ENCODE results near the gene RRM2.

Gene RRM2

GRCh38 chr2:10164601-10165000 is 42.1 kb downstream of the RRM2 start:
- TF ChIP-seq CTCF (IDR thresholded peaks at IDR 0.05; ENCODE audit: insufficient read depth, missing control alignments): no peak
- no peak for FAIRE-seq

DNA sequence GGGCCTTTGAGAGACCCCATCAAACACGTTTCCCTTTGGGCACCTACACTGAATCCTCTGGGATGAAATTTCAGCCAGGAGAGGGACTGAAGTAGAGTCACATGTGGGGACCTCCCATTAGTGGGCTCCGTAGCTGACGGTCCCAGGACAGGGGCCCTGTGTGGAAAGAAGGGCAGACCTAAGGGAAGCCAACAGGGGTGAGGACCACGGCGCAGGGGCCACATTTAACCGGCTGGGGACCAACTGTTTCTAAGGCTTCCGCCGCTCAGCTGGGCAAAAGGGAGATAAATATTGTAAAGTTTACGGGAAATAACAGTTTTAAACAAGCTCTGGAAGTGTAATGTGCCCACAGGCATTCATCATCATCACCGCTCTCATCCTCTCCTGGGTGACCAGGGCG is 42.7 kb downstream of the RRM2 start:
- FAIRE-seq (no peak), DNase-seq (ENCODE audit: insufficient read length, low spot score) (no peak)
- TF ChIP-seq CTCF (IDR thresholded peaks at IDR 0.05; ENCODE audit: insufficient read depth, missing control alignments): no peak

More at GRCh38 chr2:10164601-10165000, 42.1 kb downstream of the RRM2 start:
- DNase-seq (ENCODE audit: insufficient read length, low spot score): no peak

GRCh38 chr2:10165861-10166675 is 43.5 kb downstream of the RRM2 start:
- FAIRE-seq: no peak
- no peak for TF ChIP-seq CTCF (IDR thresholded peaks at IDR 0.05; ENCODE audit: insufficient read depth, missing control alignments)
- DNase-seq (ENCODE audit: insufficient read length, low spot score): no peak

- no peak for TF ChIP-seq CTCF (IDR thresholded peaks at IDR 0.05; ENCODE audit: insufficient read depth, missing control alignments)
- FAIRE-seq (no peak), DNase-seq (ENCODE audit: insufficient read length, low spot score) (no peak)
Observed at GRCh38 chr2:10166676-10167292, 44.2 kb downstream of the RRM2 start.

DNA sequence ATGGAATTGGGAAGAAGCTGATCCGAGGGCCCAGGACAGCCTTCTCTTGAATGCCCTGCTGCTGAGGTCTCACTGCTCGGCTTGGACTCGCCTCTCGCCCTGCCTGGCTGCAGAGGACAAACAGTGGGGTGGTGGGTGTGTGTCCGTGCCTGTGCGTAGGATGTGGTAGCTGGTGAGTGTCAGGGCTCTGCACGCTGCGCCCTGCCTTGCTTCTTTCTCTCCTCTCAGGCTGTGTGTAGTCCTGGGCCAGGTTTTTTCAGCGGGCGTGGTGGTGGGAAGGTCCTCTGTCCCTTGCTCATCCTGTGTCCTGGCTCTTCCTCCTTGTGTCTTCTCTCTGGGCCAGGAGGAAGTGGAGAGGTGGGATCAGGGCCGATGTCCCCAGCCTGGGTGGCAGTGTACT is 44.8 kb downstream of the RRM2 start:
- DNase-seq (ENCODE audit: insufficient read length, low spot score) (no peak), FAIRE-seq (no peak)
- no peak for TF ChIP-seq CTCF (IDR thresholded peaks at IDR 0.05; ENCODE audit: insufficient read depth, missing control alignments)

DNA sequence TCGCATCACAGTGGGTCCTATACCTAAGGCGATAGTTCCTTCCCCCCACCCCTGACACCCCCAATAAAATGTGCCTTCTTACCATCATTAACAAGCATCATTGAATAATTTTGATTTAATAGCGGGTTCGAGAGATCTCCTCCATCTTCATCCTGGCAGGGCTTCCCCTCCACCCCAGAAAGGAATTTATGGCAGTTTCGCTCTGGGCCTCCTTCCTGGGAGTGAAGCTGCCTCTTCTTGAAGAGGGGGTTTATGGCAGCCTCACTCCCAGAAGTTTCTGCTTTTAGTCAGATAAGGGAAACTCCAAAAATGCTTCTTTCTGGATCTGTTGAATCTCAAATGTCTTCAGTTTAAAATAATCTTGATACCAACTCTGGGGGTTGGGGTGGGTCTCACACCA is 45.7 kb downstream of the RRM2 start:
- DNase-seq (ENCODE audit: insufficient read length, low spot score) (no peak), FAIRE-seq (no peak)
- TF ChIP-seq CTCF (IDR thresholded peaks at IDR 0.05; ENCODE audit: insufficient read depth, missing control alignments): no peak

DNA sequence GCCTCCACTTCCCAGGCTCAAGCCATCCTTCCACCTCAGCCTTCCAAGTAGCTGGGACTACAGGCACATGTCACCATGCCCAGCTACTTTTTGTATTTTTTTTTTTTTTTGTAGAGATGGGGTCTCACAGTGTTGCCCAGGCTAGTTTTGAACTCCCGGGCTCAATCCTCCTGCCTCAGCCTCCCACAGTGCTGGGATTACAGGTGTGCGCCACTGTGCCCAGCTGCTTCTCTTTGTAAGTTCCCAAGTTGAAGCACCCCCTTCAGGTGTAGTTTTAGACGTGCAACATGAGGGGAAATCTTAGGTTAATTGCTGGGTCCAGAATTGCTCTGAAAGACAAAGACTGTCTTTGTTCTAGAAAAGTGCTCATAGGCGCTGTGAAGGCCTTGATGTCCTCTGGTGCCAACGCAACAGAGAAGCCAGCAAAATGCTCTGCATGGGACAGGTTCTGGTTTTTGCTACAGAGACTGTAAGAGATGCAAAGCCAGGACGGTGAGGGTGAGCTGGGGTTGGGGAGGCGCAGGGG is 46.6 kb downstream of the RRM2 start:
- TF ChIP-seq CTCF (IDR thresholded peaks at IDR 0.05; ENCODE audit: insufficient read depth, missing control alignments): no peak
- DNase-seq (ENCODE audit: insufficient read length, low spot score) (no peak), FAIRE-seq (no peak)
